ENCODE data around the gene TNFRSF21.

The TNFRSF21 gene

DNA sequence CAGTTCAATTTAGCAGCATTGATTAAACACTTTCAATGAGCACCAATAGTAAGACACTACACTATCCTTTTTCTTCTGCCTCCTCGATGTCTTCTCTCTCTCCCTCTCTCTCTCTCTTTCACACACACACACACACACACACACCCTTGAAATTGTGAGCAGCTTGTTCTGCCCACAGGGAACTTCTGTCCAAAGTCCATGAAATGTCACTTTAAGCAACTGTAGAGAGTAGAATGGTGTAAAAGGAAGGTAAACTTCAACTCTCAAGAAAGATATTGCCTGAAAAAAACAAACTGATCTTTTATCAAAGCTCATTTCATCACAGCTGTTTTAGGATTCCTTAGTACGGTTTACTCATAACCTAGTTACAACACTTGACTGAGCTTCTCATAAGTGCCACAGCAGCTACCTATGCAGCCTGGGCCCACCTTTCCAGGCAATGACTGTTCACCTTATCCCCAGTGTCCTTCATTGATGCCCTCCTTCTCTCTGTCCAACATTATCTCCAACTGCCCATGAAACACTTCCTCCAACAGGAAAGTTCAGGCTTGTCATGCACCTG lies 107.0 kb downstream of the TNFRSF21 start:
- TF ChIP-seq, protein P1, sequence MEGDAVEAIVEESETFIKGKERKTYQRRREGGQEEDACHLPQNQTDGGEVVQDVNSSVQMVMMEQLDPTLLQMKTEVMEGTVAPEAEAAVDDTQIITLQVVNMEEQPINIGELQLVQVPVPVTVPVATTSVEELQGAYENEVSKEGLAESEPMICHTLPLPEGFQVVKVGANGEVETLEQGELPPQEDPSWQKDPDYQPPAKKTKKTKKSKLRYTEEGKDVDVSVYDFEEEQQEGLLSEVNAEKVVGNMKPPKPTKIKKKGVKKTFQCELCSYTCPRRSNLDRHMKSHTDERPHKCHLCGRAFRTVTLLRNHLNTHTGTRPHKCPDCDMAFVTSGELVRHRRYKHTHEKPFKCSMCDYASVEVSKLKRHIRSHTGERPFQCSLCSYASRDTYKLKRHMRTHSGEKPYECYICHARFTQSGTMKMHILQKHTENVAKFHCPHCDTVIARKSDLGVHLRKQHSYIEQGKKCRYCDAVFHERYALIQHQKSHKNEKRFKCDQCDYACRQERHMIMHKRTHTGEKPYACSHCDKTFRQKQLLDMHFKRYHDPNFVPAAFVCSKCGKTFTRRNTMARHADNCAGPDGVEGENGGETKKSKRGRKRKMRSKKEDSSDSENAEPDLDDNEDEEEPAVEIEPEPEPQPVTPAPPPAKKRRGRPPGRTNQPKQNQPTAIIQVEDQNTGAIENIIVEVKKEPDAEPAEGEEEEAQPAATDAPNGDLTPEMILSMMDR (IDR thresholded peaks at IDR 0.05; ENCODE audit: unreplicated experiment in 3 of 3) = no peak
- no peaks in the 10 kb centered on the region for H3K9me3 Mint-ChIP-seq
- peak overlapping the region in 2 of 3 experiments; percentile 27 to 83 for H3K27ac Mint-ChIP-seq
- peaks cover 5% of the 10 kb centered on the region for H3K4me1 Mint-ChIP-seq
- H3K27me3 Mint-ChIP-seq (ENCODE audit: low read depth) = no peaks in the 10 kb centered on the region
- H3K36me3 Mint-ChIP-seq (ENCODE audit: low read depth) = no peaks in the 10 kb centered on the region
- H3K4me3 Mint-ChIP-seq = no peak overlapping the region

DNA sequence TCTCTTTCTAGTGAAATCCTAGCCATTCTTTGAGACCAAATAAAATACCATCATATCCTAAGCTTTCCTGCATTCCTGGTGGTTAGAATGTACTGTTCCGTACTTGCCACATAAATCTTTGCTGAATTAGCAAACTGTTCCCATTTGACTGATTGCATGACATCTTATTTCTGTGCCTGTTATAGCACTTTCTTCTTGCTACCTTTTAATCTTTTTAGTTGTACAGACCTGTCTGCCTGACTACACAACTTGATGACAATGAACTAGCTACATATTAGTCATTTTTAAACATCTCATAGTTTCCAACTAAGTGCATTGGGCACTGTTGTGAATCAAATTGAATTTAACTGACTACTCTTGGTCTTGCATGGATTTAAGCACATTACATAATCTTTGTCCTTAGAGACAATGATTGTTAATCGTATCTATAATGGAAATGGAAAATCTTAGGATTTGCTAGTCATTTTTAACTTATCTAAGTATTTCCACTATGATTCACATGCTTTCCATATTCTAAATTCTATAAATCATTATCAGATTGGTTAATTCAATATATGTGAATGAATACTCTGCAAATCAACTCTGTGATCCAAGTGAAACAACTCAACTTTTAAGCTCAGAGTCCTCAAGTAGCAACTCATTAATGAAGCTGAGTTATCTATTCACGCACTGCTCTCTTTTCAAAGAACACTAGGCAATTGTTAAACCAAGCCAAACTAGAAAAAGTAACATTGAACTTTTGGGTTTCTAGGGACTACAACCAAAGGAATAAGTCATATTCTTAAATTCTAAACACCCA lies 109.0 kb downstream of the TNFRSF21 start:
- TF ChIP-seq, protein P1 (IDR thresholded peaks at IDR 0.05; ENCODE audit: unreplicated experiment in 3 of 3) = no peak
- no peaks in the 10 kb centered on the region for H3K36me3 Mint-ChIP-seq (ENCODE audit: low read depth)
- no peak overlapping the region for H3K4me3 Mint-ChIP-seq
- peaks cover 8% of the 10 kb centered on the region for H3K4me1 Mint-ChIP-seq
- H3K27me3 Mint-ChIP-seq (ENCODE audit: low read depth) = no peaks in the 10 kb centered on the region
- no peaks in the 10 kb centered on the region for H3K9me3 Mint-ChIP-seq
- peak overlapping the region; percentile 27 to 79 (median 39) for H3K27ac Mint-ChIP-seq

DNA sequence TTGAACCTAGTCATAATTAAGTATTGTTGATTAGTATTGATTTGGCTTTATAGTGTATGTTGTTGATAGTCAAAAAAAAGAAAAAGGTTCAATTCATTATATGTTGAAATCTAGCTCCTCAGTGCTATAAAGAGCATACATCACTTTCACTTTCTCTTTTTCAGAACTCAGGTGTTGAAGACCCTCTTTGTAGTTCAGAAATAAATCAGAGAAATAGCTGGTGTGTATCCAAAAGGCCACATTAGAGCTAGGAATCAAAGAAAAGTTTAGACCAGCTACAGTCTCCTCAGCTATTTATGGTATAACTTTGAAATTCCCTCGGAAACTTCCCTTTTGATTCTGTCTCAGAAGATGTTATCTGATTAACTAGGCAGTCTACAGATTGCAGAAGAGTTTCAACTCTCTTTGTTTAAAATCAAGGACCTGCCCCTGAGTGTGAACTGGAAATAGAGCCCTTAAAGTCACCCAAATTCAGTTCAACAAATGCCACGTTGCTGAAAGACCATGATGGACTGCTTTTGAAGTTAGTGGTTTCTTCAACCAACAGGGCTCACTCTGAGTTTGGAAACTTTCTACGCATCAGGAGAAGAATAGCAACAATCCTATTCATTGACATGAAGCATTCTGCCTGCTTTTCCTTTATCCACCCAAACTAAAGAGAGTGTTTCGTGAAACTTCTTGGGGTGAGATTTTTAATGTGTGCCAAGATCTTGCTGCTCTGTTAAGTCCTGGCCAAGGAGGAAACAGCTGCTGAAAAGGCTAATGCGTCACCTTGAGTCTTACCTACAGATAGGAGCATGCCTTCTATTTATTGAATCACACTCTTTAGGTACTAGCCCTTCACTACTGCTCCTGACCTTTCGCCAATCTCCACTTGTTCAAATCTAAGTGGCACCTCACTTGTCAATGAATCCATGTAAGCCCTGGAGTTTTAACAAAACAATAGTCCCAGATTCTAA lies 111.7 kb downstream of the TNFRSF21 start:
- no peaks in the 10 kb centered on the region for H3K9me3 Mint-ChIP-seq
- peak overlapping the region in 1 of 3 experiments; percentile 45 for H3K27ac Mint-ChIP-seq
- TF ChIP-seq, protein P1 (IDR thresholded peaks at IDR 0.05; ENCODE audit: unreplicated experiment in 3 of 3) = no peak
- H3K4me3 Mint-ChIP-seq = no peak overlapping the region
- H3K27me3 Mint-ChIP-seq (ENCODE audit: low read depth) = no peaks in the 10 kb centered on the region
- H3K4me1 Mint-ChIP-seq = peaks cover 22% of the 10 kb centered on the region
- H3K36me3 Mint-ChIP-seq (ENCODE audit: low read depth) = no peaks in the 10 kb centered on the region

DNA sequence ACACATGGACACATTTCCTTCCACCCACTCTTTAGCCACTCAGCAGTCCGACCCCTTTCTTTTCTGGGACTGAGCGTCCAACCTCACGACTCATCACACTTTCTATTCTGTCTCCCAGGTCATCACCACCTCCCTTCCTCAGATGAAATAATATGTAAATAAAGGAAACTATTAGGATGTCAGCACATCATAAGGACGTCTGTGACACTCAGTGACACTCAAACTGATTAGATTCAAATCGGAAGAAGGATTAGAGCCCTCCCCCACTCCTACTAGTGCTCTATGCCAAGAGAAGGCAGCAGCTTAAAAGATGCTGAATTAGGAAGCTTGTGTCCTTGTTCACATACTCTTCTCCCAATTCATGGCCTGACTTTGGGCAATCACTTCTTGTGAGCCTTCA lies 113.6 kb downstream of the TNFRSF21 start:
- H3K4me3 Mint-ChIP-seq = no peak overlapping the region
- peak overlapping the region; percentile 65 to 91 (median 90) for H3K27ac Mint-ChIP-seq
- no peaks in the 10 kb centered on the region for H3K9me3 Mint-ChIP-seq
- TF ChIP-seq, protein P1 (IDR thresholded peaks at IDR 0.05; ENCODE audit: unreplicated experiment in 3 of 3) = no peak
- H3K27me3 Mint-ChIP-seq (ENCODE audit: low read depth) = no peaks in the 10 kb centered on the region
- peaks cover 22% of the 10 kb centered on the region for H3K4me1 Mint-ChIP-seq
- no peaks in the 10 kb centered on the region for H3K36me3 Mint-ChIP-seq (ENCODE audit: low read depth)

DNA sequence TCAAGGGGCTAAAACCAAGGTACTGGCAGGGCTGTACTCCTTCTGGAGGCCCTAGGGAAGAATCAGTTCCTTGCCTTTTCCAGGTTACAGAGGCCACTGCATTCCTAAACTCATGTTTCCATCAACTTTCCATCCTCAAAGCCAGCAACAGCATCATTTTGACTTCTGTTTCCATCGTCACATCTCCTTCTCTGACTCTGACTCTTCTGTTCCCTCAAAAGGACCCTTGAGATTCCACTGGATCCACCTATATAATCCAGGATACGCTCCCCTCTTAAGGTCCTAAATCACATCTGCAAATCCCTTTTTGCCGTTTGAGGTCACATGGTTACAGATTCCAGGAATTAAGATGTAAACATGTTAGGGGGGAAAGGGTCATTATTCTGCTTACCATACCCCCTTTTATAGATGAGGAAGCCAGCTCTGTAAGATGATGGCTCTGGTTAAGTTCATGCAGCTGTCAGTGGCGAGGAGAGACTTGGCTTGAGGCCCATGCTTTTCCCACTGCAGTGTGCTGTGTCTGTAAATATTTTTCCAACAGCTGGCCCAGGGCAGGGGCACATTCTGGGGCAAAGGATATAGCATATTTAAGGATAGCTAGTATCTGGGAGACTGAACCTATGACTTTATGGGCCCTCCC lies 114.6 kb downstream of the TNFRSF21 start:
- no peaks in the 10 kb centered on the region for H3K36me3 Mint-ChIP-seq (ENCODE audit: low read depth)
- TF ChIP-seq, protein P1 (IDR thresholded peaks at IDR 0.05; ENCODE audit: unreplicated experiment in 3 of 3) = no peak
- H3K4me1 Mint-ChIP-seq = peaks cover 22% of the 10 kb centered on the region
- H3K27ac Mint-ChIP-seq = peak overlapping the region; percentile 65 to 91 (median 90)
- no peaks in the 10 kb centered on the region for H3K27me3 Mint-ChIP-seq (ENCODE audit: low read depth)
- no peak overlapping the region for H3K4me3 Mint-ChIP-seq
- no peaks in the 10 kb centered on the region for H3K9me3 Mint-ChIP-seq

All from nephron (organoid).